Spleen (tissue), 11 donors: ENCODE measurements around the gene SNX11. TPM values are rescaled to one million over a fixed set of nuclear protein-coding genes. Genes with fewer than 3 reads are reported as not detected.
A peak's percentile ranks its signal among the peaks of the same experiment; 100 is the strongest.

Source experiments
- DNase-seq: peaks from one replicate; pipeline ENCODE4 v3.0.0-alpha.2; 2020
- H3K27ac ChIP-seq, 8 donors: fragments of 200-600 bp; sonication (generic) in 7 of 8; 1 replicate in 4 of 8; 2 replicates in 4 of 8; pipeline versions ENCODE4 v1.5.0 to v1.8.0; 2016 to 2021; ENCODE audit warnings: inconsistent platforms in 4 of 8, mild to moderate bottlenecking in 4 of 8, moderate library complexity in 1 of 8
- H3K27me3 ChIP-seq, 7 donors: fragments of 200-600 bp; sonication (generic) in 6 of 7; replicated peaks in 1 of 7; 1 replicate in 4 of 7; 2 replicates in 3 of 7; pipeline versions ENCODE4 v1.5.0 to v1.8.0; 2016 to 2021; ENCODE audit warnings: inconsistent platforms in 3 of 7, mild to moderate bottlenecking in 1 of 7
- H3K36me3 ChIP-seq, 6 donors: fragments of 200-600 bp; sonication (generic) in 5 of 6; 1 replicate in 4 of 6; 2 replicates in 2 of 6; pipeline versions ENCODE4 v1.5.0 to v1.8.0; 2016 to 2021; ENCODE audit warnings: inconsistent platforms in 2 of 6
- H3K4me1 ChIP-seq, 6 donors: fragments of 200-600 bp; sonication (generic) in 5 of 6; 1 replicate in 3 of 6; 2 replicates in 3 of 6; pipeline versions ENCODE4 v1.5.0 to v1.8.0; 2016 to 2021; ENCODE audit warnings: inconsistent platforms in 3 of 6
- H3K4me3 ChIP-seq, 8 donors: fragments of 200-600 bp; sonication (generic) in 7 of 8; 1 replicate in 4 of 8; 2 replicates in 4 of 8; pipeline versions ENCODE4 v1.5.0 to v1.8.0; 2016 to 2021; ENCODE audit warnings: inconsistent platforms in 4 of 8, mild to moderate bottlenecking in 4 of 8, moderate library complexity in 2 of 8
- H3K9me3 ChIP-seq, 8 donors: fragments of 200-600 bp; sonication (generic) in 7 of 8; 1 replicate in 4 of 8; 2 replicates in 4 of 8; pipeline versions ENCODE4 v1.5.0 to v1.8.0; 2016 to 2021; ENCODE audit warnings: inconsistent platforms in 4 of 8
- POLR2A ChIP-seq, 3 donors: fragments of 450-650 bp; IDR thresholded peaks; one replicate each; pipeline ENCODE4 v1.5.1; 2017; ENCODE audit warnings: antibody characterized with exemption in 3 of 3, mild to moderate bottlenecking in 1 of 3
- POLR2AphosphoS5 ChIP-seq, 3 donors: sonication (generic); formaldehyde crosslinking; IDR thresholded peaks; one replicate each; pipeline ENCODE4 v1.5.1; 2017; ENCODE audit warnings: antibody characterized with exemption in 3 of 3
- WGBS, 5 donors: extraction: QIAGEN DNeasy Blood & Tissue Kit in 3 of 5; methylation state at CpG; one replicate each; pipeline versions ENCODE4 v1.1.5 to v1.1.7; 2013 to 2018; 5-methylcytosine and 5-hydroxymethylcytosine counted together
- intact Hi-C: fragments of 100-400 bp; cut with DNase I; formaldehyde crosslinking; loops from one replicate; pipeline ENCODE4 v1.15.0; 2023; ENCODE audit warnings: low total_unique reads
- polyA plus RNA-seq, 3 donors: library from polyadenylated mRNA; stranded (reverse); fragments of 200-250 nt; gene quantifications; one replicate each; pipeline ENCODE4 v1.2.1, GENCODE V29; 2013
- total RNA-seq, 7 donors: library from RNA; depleted of rRNA in 3 of 7; stranded (reverse); fragments of >200 nt in 3 of 7; fragmentation: NEBNext Ultra II Directional in 4 of 7; extraction: Animal tissue kit (Norgen Biotek cat#: 25700) in 4 of 7; gene quantifications; one replicate each; pipeline versions ENCODE4 v1.1.0 to v1.2.1, GENCODE V29; 2016 to 2021
- TF ChIP-seq, protein P1 (sequence below), 11 experiments: fragments of 200-600 bp in 7 of 11; fragments of 450-650 bp in 4 of 11; sonication (generic) in 4 of 11; IDR thresholded peaks in 8 of 11; conservative IDR thresholded peaks in 3 of 11; 1 replicate in 7 of 11; 2 replicates in 4 of 11; pipeline versions ENCODE4 v1.4.0 to v1.8.0; 2016 to 2021; ENCODE audit warnings: antibody characterized with exemption in 11 of 11, inconsistent platforms in 4 of 11, mild to moderate bottlenecking in 1 of 11
- donor health status: healthy with polysubstance abuse.
- donor health status: DM: no; HTN: no; CAD: no; lungs with moderate emphysema.
- donor health status: DM: no; HTN: no; CAD: no.
- donor health status: Bipolar disorder and iron deficiency.
- donor health status: healthy.
- donor health status: DM: no; HTN: no; CAD: no.
- donor health status: DM: yes; HTN: yes; CAD: no.

Gene SNX11
- total and polyA plus RNA-seq, 10 donors: 17.6 to 45.4 (median 34.9) TPM

DNA sequence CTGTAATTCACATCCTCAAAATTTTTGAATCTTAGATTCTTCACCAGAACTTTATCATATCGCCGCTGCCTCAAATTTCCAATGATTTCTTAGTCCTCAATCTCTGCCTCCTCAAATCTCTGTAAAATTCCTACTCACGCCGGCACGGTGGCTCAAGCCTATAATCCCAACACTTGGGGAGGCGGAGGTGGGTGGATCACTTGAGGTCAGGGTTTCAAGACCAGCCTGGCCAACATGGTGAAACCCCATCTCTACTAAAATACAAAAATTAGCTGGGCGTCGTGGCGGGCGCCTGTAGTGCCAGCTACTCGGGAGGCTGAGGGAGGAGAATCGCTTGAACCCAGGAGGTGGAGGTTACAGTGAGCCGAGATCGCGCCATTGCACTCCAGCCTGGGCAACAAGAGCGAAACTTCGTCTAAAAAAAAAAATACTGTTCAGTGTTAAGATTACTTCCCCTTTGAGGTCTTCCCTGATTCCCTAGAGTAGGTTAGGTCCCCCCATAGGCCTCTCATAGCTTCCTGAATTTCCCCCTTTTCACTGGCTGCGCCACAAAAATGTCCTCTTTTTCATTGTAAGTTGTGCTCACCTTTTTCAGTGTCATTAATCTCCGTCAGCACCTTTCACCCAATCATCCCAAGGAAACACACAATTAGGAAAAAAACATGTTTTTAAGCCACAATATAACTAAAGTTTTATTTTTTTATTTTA is 5.4 kb upstream of the SNX11 start:
- Histone ChIP-seq H3K36me3 (no peaks in the 10 kb centered on the region), H3K27ac (peak overlapping the region; percentile 11 to 94 (median 90)), H3K4me3 (peak overlapping the region in 4 of 8 donors; percentile 98 to 100 (median 98)), H3K27me3 (no peaks in the 10 kb centered on the region), H3K4me1 (peaks cover 12 to 86% (median 39%) of the 10 kb centered on the region in 6 donors), H3K9me3 (peaks cover 0 to 6% (median 0%) of the 10 kb centered on the region in 8 donors)
- TF ChIP-seq, protein P1, sequence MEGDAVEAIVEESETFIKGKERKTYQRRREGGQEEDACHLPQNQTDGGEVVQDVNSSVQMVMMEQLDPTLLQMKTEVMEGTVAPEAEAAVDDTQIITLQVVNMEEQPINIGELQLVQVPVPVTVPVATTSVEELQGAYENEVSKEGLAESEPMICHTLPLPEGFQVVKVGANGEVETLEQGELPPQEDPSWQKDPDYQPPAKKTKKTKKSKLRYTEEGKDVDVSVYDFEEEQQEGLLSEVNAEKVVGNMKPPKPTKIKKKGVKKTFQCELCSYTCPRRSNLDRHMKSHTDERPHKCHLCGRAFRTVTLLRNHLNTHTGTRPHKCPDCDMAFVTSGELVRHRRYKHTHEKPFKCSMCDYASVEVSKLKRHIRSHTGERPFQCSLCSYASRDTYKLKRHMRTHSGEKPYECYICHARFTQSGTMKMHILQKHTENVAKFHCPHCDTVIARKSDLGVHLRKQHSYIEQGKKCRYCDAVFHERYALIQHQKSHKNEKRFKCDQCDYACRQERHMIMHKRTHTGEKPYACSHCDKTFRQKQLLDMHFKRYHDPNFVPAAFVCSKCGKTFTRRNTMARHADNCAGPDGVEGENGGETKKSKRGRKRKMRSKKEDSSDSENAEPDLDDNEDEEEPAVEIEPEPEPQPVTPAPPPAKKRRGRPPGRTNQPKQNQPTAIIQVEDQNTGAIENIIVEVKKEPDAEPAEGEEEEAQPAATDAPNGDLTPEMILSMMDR (IDR thresholded peaks at IDR 0.05 in 8 of 11, conservative IDR thresholded peaks at IDR 0.05 in 3 of 11): no peak
- TF ChIP-seq POLR2A (IDR thresholded peaks at IDR 0.05) (no peak), POLR2AphosphoS5 (IDR thresholded peaks at IDR 0.05) (no peak)
- intact Hi-C loops: no loop called here
- DNase-seq: peak; percentile 63
- WGBS, 5 donors: 65 to 69% (median 67%) methylated on average over 19 of the region's 19 CpGs

DNA sequence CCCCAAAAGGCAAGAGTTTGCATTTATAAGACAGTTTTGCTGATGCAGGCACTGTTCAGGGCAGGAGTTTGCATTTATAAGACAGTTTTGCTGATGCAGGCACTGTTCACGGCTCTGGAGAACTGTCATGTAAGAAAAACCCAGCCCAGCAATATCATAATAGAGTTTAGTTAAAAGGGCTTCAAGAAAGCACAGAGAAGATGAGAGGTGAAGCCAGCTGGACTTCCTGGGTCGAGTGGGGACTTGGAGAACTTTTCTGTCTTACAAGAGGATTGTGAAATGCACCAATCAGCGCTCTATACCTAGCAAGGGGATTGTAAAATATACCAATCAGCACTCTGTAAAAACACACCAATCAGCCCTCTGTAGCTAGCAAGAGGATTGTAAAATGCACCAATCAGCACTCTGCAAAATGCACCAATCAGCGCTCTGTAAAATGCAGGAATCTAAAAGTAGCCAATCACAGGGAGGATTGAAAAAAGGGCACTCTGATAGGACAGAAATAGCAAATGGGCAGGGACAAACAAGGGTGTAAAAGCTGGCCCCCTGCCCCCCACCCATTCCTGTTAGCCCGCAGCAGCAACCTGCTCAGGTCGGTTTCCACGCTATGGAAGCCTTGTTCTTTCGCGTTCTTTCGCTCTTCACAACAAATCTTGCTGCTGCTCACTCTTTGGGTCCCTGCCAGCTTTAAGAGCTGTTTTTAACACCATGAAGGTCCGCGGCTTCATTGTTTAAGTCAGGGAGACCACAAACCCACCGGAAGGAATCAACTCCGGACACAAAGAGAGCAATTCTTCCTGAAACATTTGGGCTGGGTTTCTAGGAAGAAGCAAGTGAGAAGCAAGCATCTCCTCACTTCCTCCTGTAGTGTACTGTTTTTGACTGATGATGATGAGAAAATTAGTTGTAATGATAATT is 4.5 kb upstream of the SNX11 start:
- intact Hi-C loops: no loop called here
- H3K4me1 ChIP-seq: peaks cover 12 to 82% (median 36%) of the 10 kb centered on the region in 6 donors
- peak; percentile 51 for DNase-seq
- peak overlapping the region in 7 of 8 donors; percentile 1 to 94 (median 90) for H3K27ac ChIP-seq
- 28 to 52% (median 38%) methylated on average over 14 of the region's 14 CpGs for WGBS, 5 donors
- H3K36me3 ChIP-seq: no peaks in the 10 kb centered on the region
- H3K4me3 ChIP-seq: no peak overlapping the region
- peaks cover 0 to 6% (median 0%) of the 10 kb centered on the region in 8 donors for H3K9me3 ChIP-seq
- no peaks in the 10 kb centered on the region for H3K27me3 ChIP-seq
- no peak for TF ChIP-seq POLR2A (IDR thresholded peaks at IDR 0.05)
- TF ChIP-seq, protein P1 (IDR thresholded peaks at IDR 0.05 in 8 of 11, conservative IDR thresholded peaks at IDR 0.05 in 3 of 11): no peak
- TF ChIP-seq POLR2AphosphoS5 (IDR thresholded peaks at IDR 0.05): peak in 1 of 3 donors; percentile 25

DNA sequence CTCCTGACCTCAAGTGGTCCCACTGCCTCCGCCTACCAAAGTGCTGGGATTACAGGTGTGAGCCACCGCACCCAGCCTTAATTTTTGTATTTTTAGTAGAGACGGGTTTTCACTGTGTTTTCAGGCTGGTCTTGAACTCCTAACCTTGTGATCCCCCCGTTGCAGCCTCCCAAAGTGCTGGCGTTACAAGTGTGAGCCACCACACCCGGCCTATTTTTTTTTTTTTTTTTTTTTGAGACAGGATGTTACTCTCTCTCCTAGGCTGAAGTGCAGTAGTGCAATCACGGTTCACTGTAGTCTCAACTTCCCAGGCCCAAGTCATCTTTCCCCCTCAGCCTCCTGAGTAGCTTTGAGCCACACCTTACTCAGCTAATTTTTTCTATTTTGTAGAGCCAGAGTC is 3.1 kb upstream of the SNX11 start:
- peak; percentile 47 for DNase-seq
- intact Hi-C loops: no loop called here
- 70 to 84% (median 75%) methylated on average over 7 of the region's 7 CpGs for WGBS, 5 donors
- TF ChIP-seq, protein P1 (IDR thresholded peaks at IDR 0.05 in 8 of 11, conservative IDR thresholded peaks at IDR 0.05 in 3 of 11): no peak
- no peak for TF ChIP-seq POLR2AphosphoS5 (IDR thresholded peaks at IDR 0.05)
- no peak for TF ChIP-seq POLR2A (IDR thresholded peaks at IDR 0.05)
- Histone ChIP-seq H3K4me1 (peaks cover 24 to 84% (median 49%) of the 10 kb centered on the region in 6 donors), H3K9me3 (peaks cover 0 to 6% (median 0%) of the 10 kb centered on the region in 8 donors), H3K27me3 (no peaks in the 10 kb centered on the region), H3K4me3 (no peak overlapping the region), H3K27ac (peak overlapping the region in 3 of 8 donors; percentile 36 to 94 (median 90)), H3K36me3 (no peaks in the 10 kb centered on the region)
